Mesenchymal stem cell (in vitro differentiated cells and primary cell): Measurements from ENCODE around the gene TXNDC12.
A peak's percentile ranks its signal among the peaks of the same experiment; 100 is the strongest.

Experiments
- DNase-seq: peaks from one replicate; pipeline ENCODE4 v3.0.0-alpha.2; 2013
- H2AFZ ChIP-seq: one replicate; pipeline ENCODE4 v1.6.1; 2013; ENCODE audit warnings: low read depth, mild to moderate bottlenecking, control low read depth, inconsistent platforms, low read length, moderate library complexity
- H2AK5ac ChIP-seq: 2 replicates; pipeline ENCODE4 v1.6.1; 2013; ENCODE audit warnings: low read length, moderate library complexity, mild to moderate bottlenecking, inconsistent platforms; ENCODE audit not compliant: severe bottlenecking
- H2BK120ac ChIP-seq: one replicate; pipeline ENCODE4 v1.6.1; 2013; ENCODE audit warnings: low read depth, mild to moderate bottlenecking, inconsistent platforms, low read length, moderate library complexity
- H2BK12ac ChIP-seq, 2 experiments: one replicate each; pipeline ENCODE4 v1.6.1; 2013; ENCODE audit warnings: inconsistent platforms in 2 of 2, low read length in 2 of 2, mild to moderate bottlenecking in 2 of 2, moderate library complexity in 2 of 2, control low read depth in 1 of 2
- H2BK15ac ChIP-seq: one replicate; pipeline ENCODE4 v1.6.1; 2013; ENCODE audit warnings: mild to moderate bottlenecking, low read depth, inconsistent platforms; ENCODE audit not compliant: poor library complexity, severe bottlenecking
- H2BK5ac ChIP-seq: 2 replicates; pipeline ENCODE4 v1.6.1; 2013; ENCODE audit warnings: low read depth, mild to moderate bottlenecking, low read length, control low read depth, inconsistent platforms; ENCODE audit not compliant: poor library complexity, severe bottlenecking
- H3K14ac ChIP-seq, 2 experiments: one replicate each; pipeline ENCODE4 v1.6.1; 2013; ENCODE audit warnings: inconsistent platforms in 2 of 2, low read length in 2 of 2, control low read depth in 1 of 2, mild to moderate bottlenecking in 1 of 2, moderate library complexity in 1 of 2
- H3K18ac ChIP-seq, 2 experiments: one replicate each; pipeline ENCODE4 v1.6.1; 2013; ENCODE audit warnings: inconsistent platforms in 2 of 2, low read length in 2 of 2, control low read depth in 1 of 2, low read depth in 1 of 2, mild to moderate bottlenecking in 1 of 2
- H3K23ac ChIP-seq, 2 experiments: one replicate each; pipeline ENCODE4 v1.6.1; 2013; ENCODE audit warnings: inconsistent platforms in 2 of 2, low read length in 2 of 2, mild to moderate bottlenecking in 2 of 2, moderate library complexity in 2 of 2, control low read depth in 1 of 2
- H3K27ac ChIP-seq: 2 replicates; pipeline ENCODE4 v1.5.1; 2013; ENCODE audit warnings: mild to moderate bottlenecking, moderate library complexity, low read length, control low read depth, inconsistent platforms; ENCODE audit not compliant: poor library complexity, severe bottlenecking
- H3K27me3 ChIP-seq, 2 experiments: 2 replicates each; pipeline versions ENCODE4 v1.6.1 to v1.7.0; 2013; ENCODE audit warnings: low read length in 2 of 2, mild to moderate bottlenecking in 2 of 2, moderate library complexity in 2 of 2, control low read depth in 1 of 2, inconsistent platforms in 1 of 2; ENCODE audit not compliant: control insufficient read depth in 1 of 2, insufficient read depth in 1 of 2
- H3K36me3 ChIP-seq, 2 experiments: 2 replicates each; pipeline versions ENCODE4 v1.6.1 to v1.7.0; 2013; ENCODE audit warnings: low read length in 2 of 2, control low read depth in 1 of 2, inconsistent platforms in 1 of 2, low read depth in 1 of 2, mild to moderate bottlenecking in 1 of 2; ENCODE audit not compliant: insufficient read depth in 2 of 2, control insufficient read depth in 1 of 2
- H3K4ac ChIP-seq, 2 experiments: one replicate each; pipeline ENCODE4 v1.6.1; 2013; ENCODE audit warnings: inconsistent platforms in 2 of 2, low read length in 2 of 2, mild to moderate bottlenecking in 2 of 2, moderate library complexity in 2 of 2, control low read depth in 1 of 2, low read depth in 1 of 2
- H3K4me1 ChIP-seq: 2 replicates; pipeline ENCODE4 v1.6.1; 2013; ENCODE audit warnings: low read depth, low read length, control low read depth; ENCODE audit not compliant: control insufficient read depth, insufficient read depth
- H3K4me2 ChIP-seq: 2 replicates; pipeline ENCODE4 v1.6.1; 2013; ENCODE audit warnings: low read length, mild to moderate bottlenecking, inconsistent platforms; ENCODE audit not compliant: poor library complexity, severe bottlenecking
- H3K4me3 ChIP-seq, 2 experiments: 2 replicates each; pipeline versions ENCODE4 v1.5.1 to v1.7.0; 2013; ENCODE audit warnings: low read length in 2 of 2, mild to moderate bottlenecking in 2 of 2, control low read depth in 1 of 2, low read depth in 1 of 2; ENCODE audit not compliant: insufficient read depth in 1 of 2
- H3K79me1 ChIP-seq: replicated peaks from 2 replicates; pipeline ENCODE4 v1.6.1; 2013; ENCODE audit warnings: mild to moderate bottlenecking, control low read depth, low read length, inconsistent platforms; ENCODE audit not compliant: poor library complexity, severe bottlenecking
- H3K9ac ChIP-seq: 2 replicates; pipeline ENCODE4 v1.7.0; 2013; ENCODE audit warnings: mild to moderate bottlenecking, low read length, moderate library complexity
- H3K9me3 ChIP-seq: 2 replicates; pipeline ENCODE4 v1.7.0; 2013; ENCODE audit warnings: mild to moderate bottlenecking, low read length; ENCODE audit not compliant: control insufficient read depth
- H4K8ac ChIP-seq: one replicate; pipeline ENCODE4 v1.6.1; 2013; ENCODE audit warnings: inconsistent platforms, mild to moderate bottlenecking, low read length, moderate library complexity
- H4K91ac ChIP-seq: one replicate; pipeline ENCODE4 v1.6.1; 2013; ENCODE audit warnings: mild to moderate bottlenecking, low read length, inconsistent platforms
- WGBS: methylation state at CpG from one replicate; pipeline ENCODE4 v1.1.7; 2013; ENCODE audit warnings: mixed read lengths; 5-methylcytosine and 5-hydroxymethylcytosine counted together

The TXNDC12 gene

DNA sequence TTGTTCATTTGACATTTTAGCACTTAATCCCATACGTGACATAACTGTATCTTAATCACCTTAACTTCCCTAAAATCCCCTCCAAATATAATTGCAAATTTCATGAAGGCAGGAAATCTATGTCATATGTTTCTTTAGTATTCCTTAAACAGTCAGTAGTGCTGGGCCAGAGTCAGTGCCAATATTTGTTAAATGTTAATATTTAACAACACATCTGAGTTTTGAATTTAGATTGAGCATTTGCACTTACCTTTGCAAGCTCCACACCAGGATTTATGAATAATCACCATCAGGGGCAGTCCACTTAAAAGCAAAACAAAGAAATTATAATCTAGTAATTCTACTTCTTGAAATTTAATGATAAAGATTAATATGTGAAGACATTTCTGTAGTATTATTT lies 26.7 kb downstream of the TXNDC12 start:
- Histone ChIP-seq H2BK5ac (no peak overlapping the region), H2BK12ac (no peak overlapping the region), H3K18ac (no peak overlapping the region), H3K4me1 (peaks cover 6% of the 10 kb centered on the region), H4K91ac (no peak overlapping the region), H2BK120ac (no peak overlapping the region), H3K9me3 (no peaks in the 10 kb centered on the region), H3K36me3 (peaks cover 4 to 48% of the 10 kb centered on the region in 2 experiments), H3K27me3 (no peaks in the 10 kb centered on the region), H3K4me2 (no peak overlapping the region), H2AK5ac (no peak overlapping the region), H3K14ac (no peak overlapping the region), H3K27ac (no peak overlapping the region), H3K79me1 (peaks cover 8% of the 10 kb centered on the region), H3K9ac (no peak overlapping the region), H2BK15ac (no peak overlapping the region), H3K4ac (no peak overlapping the region), H3K23ac (no peak overlapping the region), H2AFZ (no peak overlapping the region), H4K8ac (no peak overlapping the region), H3K4me3 (no peak overlapping the region)
- DNase-seq: no peak
- 100% methylated on average over 1 of the region's 1 CpG for WGBS

GRCh38 chr1:52026278-52026677 lies 28.7 kb downstream of the TXNDC12 start:
- DNase-seq: no peak
- no peak overlapping the region for H2BK15ac ChIP-seq
- H2AFZ ChIP-seq: no peak overlapping the region
- H3K4me2 ChIP-seq: no peak overlapping the region
- no peak overlapping the region for H2BK120ac ChIP-seq
- no peak overlapping the region for H3K23ac ChIP-seq
- no peak overlapping the region for H3K4me3 ChIP-seq
- no peak overlapping the region for H3K9ac ChIP-seq
- no peak overlapping the region for H4K8ac ChIP-seq
- no peak overlapping the region for H3K27ac ChIP-seq
- H3K79me1 ChIP-seq: peaks cover 8% of the 10 kb centered on the region
- H3K4ac ChIP-seq: no peak overlapping the region
- H3K9me3 ChIP-seq: no peaks in the 10 kb centered on the region
- H4K91ac ChIP-seq: no peak overlapping the region
- H2BK12ac ChIP-seq: no peak overlapping the region
- H3K4me1 ChIP-seq: peaks cover 4% of the 10 kb centered on the region
- 96% methylated on average over 2 of the region's 2 CpGs for WGBS
- H3K36me3 ChIP-seq: peaks cover 8 to 66% of the 10 kb centered on the region in 2 experiments
- H3K18ac ChIP-seq: no peak overlapping the region
- no peak overlapping the region for H2AK5ac ChIP-seq
- no peak overlapping the region for H2BK5ac ChIP-seq
- no peaks in the 10 kb centered on the region for H3K27me3 ChIP-seq
- no peak overlapping the region for H3K14ac ChIP-seq

DNA sequence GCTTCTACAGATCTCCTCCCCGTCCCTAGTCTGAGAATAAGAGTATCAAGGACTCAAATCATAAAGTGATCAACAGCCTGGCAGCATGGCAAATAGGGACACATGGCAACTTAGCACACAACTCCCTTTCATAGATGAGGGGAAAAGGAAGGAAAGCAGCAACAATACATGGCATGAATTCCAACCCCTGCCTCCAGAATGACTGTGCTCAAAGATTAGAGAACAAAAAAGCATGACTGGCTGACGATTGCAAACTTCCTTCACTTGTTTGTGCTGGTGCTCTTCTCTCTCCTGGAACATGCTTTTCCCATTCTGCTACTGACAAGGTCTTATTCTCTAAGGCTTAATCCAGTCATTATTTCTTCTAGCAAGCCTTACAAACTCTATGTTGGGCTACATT lies 32.9 kb downstream of the TXNDC12 start:
- H4K8ac ChIP-seq: no peak overlapping the region
- no peak overlapping the region for H3K27ac ChIP-seq
- no peaks in the 10 kb centered on the region for H3K79me1 ChIP-seq
- no peak overlapping the region for H3K14ac ChIP-seq
- no peak overlapping the region for H2BK15ac ChIP-seq
- no peak overlapping the region for H3K4me2 ChIP-seq
- H3K18ac ChIP-seq: no peak overlapping the region
- H2AFZ ChIP-seq: no peak overlapping the region
- H3K23ac ChIP-seq: no peak overlapping the region
- H3K4ac ChIP-seq: no peak overlapping the region
- H3K36me3 ChIP-seq: peaks cover 11 to 62% of the 10 kb centered on the region in 2 experiments
- WGBS: 94% methylated on average over 1 of the region's 2 CpGs
- no peak overlapping the region for H4K91ac ChIP-seq
- H3K4me1 ChIP-seq: no peaks in the 10 kb centered on the region
- no peak overlapping the region for H2BK120ac ChIP-seq
- no peak overlapping the region for H2AK5ac ChIP-seq
- DNase-seq: no peak
- no peaks in the 10 kb centered on the region for H3K27me3 ChIP-seq
- H3K9me3 ChIP-seq: no peaks in the 10 kb centered on the region
- no peak overlapping the region for H3K9ac ChIP-seq
- H2BK12ac ChIP-seq: no peak overlapping the region
- no peak overlapping the region for H2BK5ac ChIP-seq
- no peak overlapping the region for H3K4me3 ChIP-seq

DNA sequence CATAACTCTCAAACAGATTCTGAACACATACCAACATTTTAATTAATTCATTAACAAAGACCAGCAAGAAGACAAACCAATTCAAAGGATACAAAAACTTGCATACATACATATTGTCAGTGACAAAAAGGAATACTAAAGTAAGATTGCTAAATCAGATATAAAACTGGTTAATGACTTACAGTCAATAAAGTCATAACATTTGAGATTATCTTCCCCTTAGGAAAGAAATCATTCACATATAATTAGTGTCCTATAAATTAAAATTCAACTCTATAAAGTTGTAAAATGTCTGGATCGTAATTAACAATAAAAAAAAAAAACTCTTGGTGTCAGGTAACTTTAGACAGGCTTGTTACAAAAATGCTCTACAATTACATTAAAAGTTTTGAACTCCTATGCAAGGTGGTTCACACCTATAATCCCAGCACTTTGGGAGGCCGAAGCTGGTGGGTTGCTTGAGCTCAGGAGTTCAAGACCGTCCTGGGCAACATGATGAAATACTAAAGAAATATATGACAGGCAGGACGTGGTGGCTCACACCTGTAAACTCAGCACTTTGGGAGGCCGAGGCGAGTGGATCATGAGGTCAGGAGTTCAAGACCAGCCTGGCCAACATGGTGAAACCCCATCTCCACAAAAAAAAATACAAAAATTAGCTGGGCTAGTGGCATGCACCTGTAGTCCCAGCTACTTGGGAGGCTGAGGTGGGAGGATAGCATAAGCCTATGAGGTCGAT lies 46.8 kb downstream of the TXNDC12 start:
- no peak overlapping the region for H2AFZ ChIP-seq
- H3K23ac ChIP-seq: no peak overlapping the region
- H3K9ac ChIP-seq: no peak overlapping the region
- H4K91ac ChIP-seq: no peak overlapping the region
- H3K4me2 ChIP-seq: no peak overlapping the region
- H2BK5ac ChIP-seq: peak overlapping the region; percentile 91
- H2BK120ac ChIP-seq: no peak overlapping the region
- H3K18ac ChIP-seq: no peak overlapping the region
- H3K9me3 ChIP-seq: no peaks in the 10 kb centered on the region
- H3K14ac ChIP-seq: no peak overlapping the region
- peak overlapping the region; percentile 90 for H2AK5ac ChIP-seq
- 86% methylated on average over 6 of the region's 7 CpGs for WGBS
- H3K27ac ChIP-seq: peak overlapping the region; percentile 98
- no peak overlapping the region for H2BK15ac ChIP-seq
- no peaks in the 10 kb centered on the region for H3K79me1 ChIP-seq
- no peak overlapping the region for H4K8ac ChIP-seq
- DNase-seq: no peak
- no peaks in the 10 kb centered on the region for H3K27me3 ChIP-seq
- no peak overlapping the region for H3K4me3 ChIP-seq
- no peak overlapping the region for H2BK12ac ChIP-seq
- no peaks in the 10 kb centered on the region for H3K36me3 ChIP-seq
- H3K4me1 ChIP-seq: peaks cover 3% of the 10 kb centered on the region
- H3K4ac ChIP-seq: no peak overlapping the region
